Cardiac muscle cell (in vitro differentiated cells and primary cell): ENCODE results near the gene JMJD7. TPM values are rescaled to one million over a fixed set of nuclear protein-coding genes. Genes with fewer than 3 reads are reported as not detected.

ENCODE experiments used
- DNase-seq, 2 donors: peaks; one replicate each; pipeline versions ENCODE4 v3.0.0 to v3.0.0-alpha.2; 2010 to 2017; ENCODE audit warnings: low read depth in 1 of 2, low spot score in 1 of 2
- H3K27ac ChIP-seq: fragments of 200-600 bp; sonication (generic); 2 replicates; pipeline ENCODE4 v1.5.1; 2016
- H3K27me3 ChIP-seq: fragments of 200-600 bp; sonication (generic); 2 replicates; pipeline ENCODE4 v1.6.0; 2016; ENCODE audit warnings: control low read depth
- H3K36me3 ChIP-seq: fragments of 200-600 bp; sonication (generic); 2 replicates; pipeline ENCODE4 v1.5.1; 2016; ENCODE audit warnings: control low read depth
- H3K4me1 ChIP-seq: fragments of 200-600 bp; sonication (generic); 2 replicates; pipeline ENCODE4 v1.8.1; 2017; ENCODE audit warnings: low read depth, mild to moderate bottlenecking, mixed run types
- H3K4me3 ChIP-seq: fragments of 200-600 bp; sonication (generic); 2 replicates; pipeline ENCODE4 v1.5.1; 2016; ENCODE audit warnings: mild to moderate bottlenecking
- H3K9me3 ChIP-seq: fragments of 200-600 bp; sonication (generic); 2 replicates; pipeline ENCODE4 v1.5.1; 2017; ENCODE audit warnings: low read depth, mild to moderate bottlenecking, control low read depth
- polyA plus RNA-seq: library from polyadenylated mRNA; unstranded; fragments of >200 nt; fragmentation: Nextera tagmentation; extraction: Ambion mirVana; gene quantifications from 2 replicates; pipeline ENCODE4 v1.2.1, GENCODE V29; 2016
- total RNA-seq: library from RNA; depleted of rRNA; stranded (reverse); fragments of >200 nt; gene quantifications from 2 replicates; pipeline ENCODE4 v1.2.3, GENCODE V29; 2016
- TF ChIP-seq, protein P1 (sequence below): IDR thresholded peaks from 2 replicates; pipeline ENCODE4 v1.5.1; 2012; ENCODE audit warnings: low read depth, mild to moderate bottlenecking, low read length

The JMJD7 gene
- total and polyA plus RNA-seq, 2 experiments from 2014 or later: 17.4 to 29.4 TPM

- no peaks in the 10 kb centered on the region for H3K27me3 ChIP-seq
- TF ChIP-seq, protein P1, sequence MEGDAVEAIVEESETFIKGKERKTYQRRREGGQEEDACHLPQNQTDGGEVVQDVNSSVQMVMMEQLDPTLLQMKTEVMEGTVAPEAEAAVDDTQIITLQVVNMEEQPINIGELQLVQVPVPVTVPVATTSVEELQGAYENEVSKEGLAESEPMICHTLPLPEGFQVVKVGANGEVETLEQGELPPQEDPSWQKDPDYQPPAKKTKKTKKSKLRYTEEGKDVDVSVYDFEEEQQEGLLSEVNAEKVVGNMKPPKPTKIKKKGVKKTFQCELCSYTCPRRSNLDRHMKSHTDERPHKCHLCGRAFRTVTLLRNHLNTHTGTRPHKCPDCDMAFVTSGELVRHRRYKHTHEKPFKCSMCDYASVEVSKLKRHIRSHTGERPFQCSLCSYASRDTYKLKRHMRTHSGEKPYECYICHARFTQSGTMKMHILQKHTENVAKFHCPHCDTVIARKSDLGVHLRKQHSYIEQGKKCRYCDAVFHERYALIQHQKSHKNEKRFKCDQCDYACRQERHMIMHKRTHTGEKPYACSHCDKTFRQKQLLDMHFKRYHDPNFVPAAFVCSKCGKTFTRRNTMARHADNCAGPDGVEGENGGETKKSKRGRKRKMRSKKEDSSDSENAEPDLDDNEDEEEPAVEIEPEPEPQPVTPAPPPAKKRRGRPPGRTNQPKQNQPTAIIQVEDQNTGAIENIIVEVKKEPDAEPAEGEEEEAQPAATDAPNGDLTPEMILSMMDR: no peak
Observed at GRCh38 chr15:41782371-41783282, 45.3 kb upstream of the JMJD7 start.

DNA sequence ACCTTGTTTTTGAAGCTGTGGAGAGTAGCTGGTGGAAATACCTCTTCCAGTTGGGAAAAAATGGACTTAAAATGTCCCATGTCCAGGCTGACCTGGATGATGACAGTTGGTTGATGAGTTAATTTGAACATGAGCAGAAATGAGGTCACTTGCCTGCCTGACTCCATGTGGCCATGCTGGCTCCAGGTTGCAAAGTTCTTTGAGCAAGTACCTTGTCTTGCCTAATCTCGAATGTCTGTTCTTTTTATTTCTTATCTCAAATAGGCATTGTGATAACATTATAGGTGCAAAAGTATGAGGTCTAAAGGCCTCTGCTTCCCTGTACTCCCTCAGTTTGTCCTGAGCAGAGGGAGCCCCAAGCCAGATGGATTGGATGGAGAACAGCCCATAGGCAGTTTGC is 44.6 kb upstream of the JMJD7 start:
- no peaks in the 10 kb centered on the region for H3K9me3 ChIP-seq
- no peak for DNase-seq
- TF ChIP-seq, protein P1: no peak
- H3K4me1 ChIP-seq: peaks cover 53% of the 10 kb centered on the region
- H3K27ac ChIP-seq: peak overlapping the region; percentile 57
- no peaks in the 10 kb centered on the region for H3K27me3 ChIP-seq
- H3K4me3 ChIP-seq: no peak overlapping the region
- H3K36me3 ChIP-seq: no peaks in the 10 kb centered on the region

More at GRCh38 chr15:41782371-41783282, 45.3 kb upstream of the JMJD7 start:
- Histone ChIP-seq H3K4me3 (no peak overlapping the region), H3K4me1 (peaks cover 53% of the 10 kb centered on the region), H3K27ac (peak overlapping the region; percentile 57), H3K36me3 (no peaks in the 10 kb centered on the region), H3K9me3 (no peaks in the 10 kb centered on the region)
- no peak for DNase-seq

DNA sequence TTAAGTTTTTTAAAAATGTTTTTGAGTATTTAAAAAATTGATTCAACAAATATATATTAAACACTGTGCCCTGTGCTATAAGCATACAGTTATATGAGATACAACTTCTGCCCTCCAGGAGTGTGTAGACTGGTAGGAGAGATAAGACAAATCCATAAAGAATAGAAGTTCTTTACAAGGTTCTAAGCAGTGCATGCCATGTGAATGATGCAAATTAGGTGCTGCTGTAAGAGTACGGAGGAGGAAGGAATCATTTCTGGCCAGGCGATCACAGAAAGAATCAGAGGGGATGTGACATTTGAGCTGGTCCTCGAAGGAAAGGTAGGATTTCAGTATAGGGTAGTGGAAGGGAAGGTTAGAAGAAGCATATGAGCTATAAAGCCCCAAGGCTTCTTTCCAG is 39.6 kb upstream of the JMJD7 start:
- Histone ChIP-seq H3K36me3 (no peaks in the 10 kb centered on the region), H3K4me1 (peaks cover 64% of the 10 kb centered on the region), H3K4me3 (no peak overlapping the region), H3K27me3 (no peaks in the 10 kb centered on the region), H3K27ac (peak overlapping the region; percentile 95), H3K9me3 (no peaks in the 10 kb centered on the region)
- no peak for DNase-seq
- TF ChIP-seq, protein P1: no peak

- Histone ChIP-seq H3K9me3 (no peaks in the 10 kb centered on the region), H3K27me3 (no peaks in the 10 kb centered on the region), H3K4me3 (no peak overlapping the region), H3K27ac (peak overlapping the region; percentile 95), H3K4me1 (peaks cover 65% of the 10 kb centered on the region), H3K36me3 (no peaks in the 10 kb centered on the region)
- DNase-seq: peak in 1 of 2 donors; percentile 60
- TF ChIP-seq, protein P1: no peak
Observed at GRCh38 chr15:41789236-41789635, 38.7 kb upstream of the JMJD7 start.

- H3K4me1 ChIP-seq: peaks cover 69% of the 10 kb centered on the region
Observed at GRCh38 chr15:41789662-41790061, 38.2 kb upstream of the JMJD7 start.

More at GRCh38 chr15:41789662-41790061, 38.2 kb upstream of the JMJD7 start:
- DNase-seq: no peak
- Histone ChIP-seq H3K27ac (peak overlapping the region; percentile 95), H3K4me3 (no peak overlapping the region), H3K9me3 (no peaks in the 10 kb centered on the region), H3K36me3 (no peaks in the 10 kb centered on the region), H3K27me3 (no peaks in the 10 kb centered on the region)
- TF ChIP-seq, protein P1: no peak
